ENCODE measurements around the gene DNLZ.
"Not testable (repeated sequence)": the region's sequence is repeated elsewhere in the genome, so short reads cannot be mapped to it uniquely, and the experiment has no call there.

Gene DNLZ

DNA sequence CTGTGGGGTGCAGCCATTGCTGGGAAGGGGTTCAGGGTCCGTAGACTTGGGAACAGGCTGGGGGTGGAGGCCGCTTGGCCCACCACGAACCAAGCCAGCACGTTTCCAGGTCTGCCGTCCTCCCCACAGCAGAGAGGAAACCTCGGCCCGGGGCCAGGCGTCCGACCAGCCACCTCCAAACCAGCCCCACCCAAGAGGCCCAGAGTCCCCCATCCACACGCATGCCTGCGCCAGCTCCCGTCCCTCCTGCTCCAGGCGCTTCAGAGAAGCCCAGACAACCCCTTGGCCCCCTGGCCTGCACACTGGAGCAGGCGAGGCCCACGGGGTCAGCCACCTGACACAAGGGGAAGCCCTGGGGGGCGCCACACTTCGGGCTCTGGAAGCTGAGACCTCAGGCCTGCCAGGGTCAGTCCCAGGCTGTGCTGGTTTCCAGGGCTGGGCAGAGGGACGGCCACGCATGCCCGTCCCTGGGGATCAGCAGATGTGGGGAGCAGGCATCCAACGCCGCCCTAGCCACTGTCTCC lies 6.3 kb downstream of the DNLZ start:
- Histone ChIP-seq H3K9ac (ENCODE audit: insufficient read length, low read depth) (no peak overlapping the region), H3K36me3 (ENCODE audit: insufficient read depth, insufficient read length, low read length) (peaks cover 61% of the 10 kb centered on the region)
- DNase-seq (ENCODE audit: low read depth, low spot score), result no peak

DNA sequence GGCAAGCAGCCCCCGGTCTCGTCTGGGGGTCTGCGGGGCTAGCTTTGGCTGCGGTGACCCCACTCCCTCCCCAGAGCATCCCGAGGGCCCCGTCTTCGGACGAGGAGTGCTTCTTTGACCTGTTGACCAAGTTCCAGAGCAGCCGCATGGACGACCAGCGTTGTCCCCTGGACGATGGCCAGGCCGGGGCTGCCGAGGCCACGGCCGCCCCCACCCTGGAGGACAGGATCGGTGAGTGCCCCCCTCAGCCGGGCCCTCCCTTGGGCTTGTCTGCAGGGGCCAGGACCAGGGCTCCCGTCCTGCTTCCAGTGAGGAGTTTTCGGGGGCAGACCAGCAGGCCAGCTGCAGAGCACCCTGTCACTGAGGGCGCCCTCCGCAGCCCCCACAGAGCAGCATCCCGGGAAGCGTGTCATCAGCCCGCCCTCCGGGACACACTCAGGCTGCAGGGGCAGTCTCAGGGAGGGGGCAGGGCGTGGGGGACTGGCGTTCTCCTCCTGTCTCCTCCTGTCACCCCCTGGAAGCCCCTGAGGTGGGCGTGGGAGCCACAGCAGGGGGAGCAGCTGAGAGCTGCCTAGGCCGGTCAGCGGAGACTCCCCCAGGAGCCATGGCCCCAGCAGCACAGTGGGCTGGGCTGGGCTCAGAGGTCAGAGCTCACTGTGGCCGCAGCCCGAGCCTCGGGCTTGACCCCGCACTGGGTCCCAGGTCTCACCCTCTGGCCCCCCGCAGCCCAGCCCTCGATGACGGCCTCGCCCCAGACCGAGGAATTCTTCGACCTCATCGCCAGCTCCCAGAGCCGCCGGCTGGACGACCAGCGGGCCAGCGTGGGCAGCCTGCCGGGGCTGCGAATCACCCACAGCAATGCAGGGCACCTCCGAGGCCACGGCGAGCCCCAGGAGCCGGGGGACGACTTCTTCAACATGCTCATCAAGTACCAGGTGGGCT lies 7.7 kb downstream of the DNLZ start:
- Histone ChIP-seq H3K4me3 (ENCODE audit: insufficient read length, low read depth) (no peak overlapping the region), H3K9me3 (ENCODE audit: insufficient read depth, low read length) (no peaks in the 10 kb centered on the region), H3K4me1 (ENCODE audit: insufficient read depth, insufficient read length) (peaks cover 13% of the 10 kb centered on the region), H3K9ac (ENCODE audit: insufficient read length, low read depth) (peak overlapping the region; percentile 50), H3K27me3 (ENCODE audit: insufficient read depth, insufficient read length) (no peaks in the 10 kb centered on the region), H3K36me3 (ENCODE audit: insufficient read depth, insufficient read length, low read length) (peaks cover 49% of the 10 kb centered on the region)
- no peak for DNase-seq (ENCODE audit: low read depth, low spot score)
- TF ChIP-seq SUZ12 (IDR thresholded peaks at IDR 0.05; ENCODE audit: extremely low read depth, insufficient read depth, insufficient read length), result no peak
- no peak for TF ChIP-seq YY1 (IDR thresholded peaks at IDR 0.05; ENCODE audit: insufficient read depth, insufficient read length)
- no peak for TF ChIP-seq ZNF274 (IDR thresholded peaks at IDR 0.05; ENCODE audit: low read depth, low read length)

More for the DNA sequence above, 6.3 kb downstream of the DNLZ start:
- peaks cover 16% of the 10 kb centered on the region for H3K4me1 ChIP-seq (ENCODE audit: insufficient read depth, insufficient read length)
- H3K27me3 ChIP-seq (ENCODE audit: insufficient read depth, insufficient read length), result no peaks in the 10 kb centered on the region
- H3K4me3 ChIP-seq (ENCODE audit: insufficient read length, low read depth), result no peak overlapping the region
- H3K9me3 ChIP-seq (ENCODE audit: insufficient read depth, low read length), result no peaks in the 10 kb centered on the region
- TF ChIP-seq YY1 (IDR thresholded peaks at IDR 0.05; ENCODE audit: insufficient read depth, insufficient read length), result no peak
- no peak for TF ChIP-seq ZNF274 (IDR thresholded peaks at IDR 0.05; ENCODE audit: low read depth, low read length)
- no peak for TF ChIP-seq SUZ12 (IDR thresholded peaks at IDR 0.05; ENCODE audit: extremely low read depth, insufficient read depth, insufficient read length)

DNA sequence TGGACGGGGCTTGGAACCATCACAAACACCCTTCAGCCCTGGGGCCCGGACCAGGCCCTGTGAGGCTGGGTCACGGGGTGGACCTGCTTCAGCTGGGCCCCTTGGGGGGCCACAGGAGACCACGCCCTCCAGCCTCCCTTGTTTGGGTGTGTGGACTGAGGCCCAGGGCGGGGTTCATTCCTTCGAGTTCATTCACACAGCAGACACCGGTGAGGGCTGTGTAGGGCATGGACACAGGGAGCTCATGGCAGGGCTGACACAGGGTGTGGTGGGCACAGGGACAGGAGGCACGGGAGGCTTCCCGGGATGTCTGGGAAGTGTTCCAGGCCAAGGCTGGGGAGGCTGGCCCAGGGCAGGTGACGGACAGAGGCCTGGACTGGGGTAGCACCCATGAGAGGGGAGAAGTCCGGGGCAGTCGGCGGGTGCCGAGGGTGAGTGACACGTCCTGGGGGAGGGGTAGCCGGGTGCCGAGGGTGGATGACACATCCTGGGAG lies 8.9 kb downstream of the DNLZ start:
- Histone ChIP-seq H3K4me1 (ENCODE audit: insufficient read depth, insufficient read length) (peaks cover 13% of the 10 kb centered on the region), H3K9me3 (ENCODE audit: insufficient read depth, low read length) (no peaks in the 10 kb centered on the region; the same call in 1 of the 2 replicates), H3K27me3 (ENCODE audit: insufficient read depth, insufficient read length) (no peaks in the 10 kb centered on the region), H3K36me3 (ENCODE audit: insufficient read depth, insufficient read length, low read length) (peaks cover 45% of the 10 kb centered on the region), H3K9ac (ENCODE audit: insufficient read length, low read depth) (peak overlapping the region; percentile 26), H3K4me3 (ENCODE audit: insufficient read length, low read depth) (no peak overlapping the region)
- no peak for DNase-seq (ENCODE audit: low read depth, low spot score)
- no peak for TF ChIP-seq YY1 (IDR thresholded peaks at IDR 0.05; ENCODE audit: insufficient read depth, insufficient read length)

DNA sequence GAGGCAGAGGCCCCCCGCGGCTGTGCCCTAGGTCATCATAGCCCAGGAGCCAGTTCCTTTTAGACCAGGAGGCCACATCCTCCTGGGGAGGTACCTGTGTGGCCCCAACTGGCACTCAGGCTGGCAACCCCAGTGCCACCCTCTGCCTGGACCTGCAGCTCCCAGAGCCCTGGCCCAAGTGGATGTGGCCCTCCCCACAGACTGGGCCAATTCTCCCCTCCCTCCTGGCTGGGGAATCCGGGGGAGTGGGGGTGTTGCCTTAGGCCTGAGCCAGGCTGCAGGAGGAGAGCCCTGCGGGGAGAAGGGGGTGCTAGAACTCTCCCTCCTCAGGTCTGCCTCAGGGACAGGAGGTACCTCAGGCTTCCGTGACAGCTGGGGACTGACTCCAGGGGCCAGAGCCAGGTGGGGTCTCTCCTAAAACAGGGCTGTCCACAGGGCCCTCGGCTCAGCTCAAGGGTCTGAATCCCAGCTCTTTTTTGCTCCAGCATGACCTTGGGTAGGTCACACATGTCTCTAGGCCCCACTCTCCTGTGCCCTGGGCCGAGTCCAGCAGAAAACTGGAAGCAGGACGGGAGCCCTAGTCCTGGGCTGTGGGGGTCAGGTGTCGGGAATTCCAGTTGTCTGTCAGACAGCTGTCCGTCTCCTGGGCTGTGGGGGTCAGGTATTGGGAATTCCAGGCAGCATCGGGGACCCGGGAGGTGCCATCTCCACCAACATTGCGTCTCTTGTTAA lies 9.6 kb downstream of the DNLZ start:
- H3K27me3 ChIP-seq (ENCODE audit: insufficient read depth, insufficient read length), result no peaks in the 10 kb centered on the region
- H3K9me3 ChIP-seq (ENCODE audit: insufficient read depth, low read length), result no peaks in the 10 kb centered on the region; the same call in 1 of the 2 replicates
- no peak overlapping the region for H3K4me3 ChIP-seq (ENCODE audit: insufficient read length, low read depth)
- TF ChIP-seq SUZ12 (IDR thresholded peaks at IDR 0.05; ENCODE audit: extremely low read depth, insufficient read depth, insufficient read length), result no peak
- no peak for TF ChIP-seq ZNF274 (IDR thresholded peaks at IDR 0.05; ENCODE audit: low read depth, low read length)
- no peak for TF ChIP-seq YY1 (IDR thresholded peaks at IDR 0.05; ENCODE audit: insufficient read depth, insufficient read length)
- DNase-seq (ENCODE audit: low read depth, low spot score), result no peak
- peaks cover 43% of the 10 kb centered on the region for H3K36me3 ChIP-seq (ENCODE audit: insufficient read depth, insufficient read length, low read length)
- H3K9ac ChIP-seq (ENCODE audit: insufficient read length, low read depth), result no peak overlapping the region
- H3K4me1 ChIP-seq (ENCODE audit: insufficient read depth, insufficient read length), result peaks cover 13% of the 10 kb centered on the region

DNA sequence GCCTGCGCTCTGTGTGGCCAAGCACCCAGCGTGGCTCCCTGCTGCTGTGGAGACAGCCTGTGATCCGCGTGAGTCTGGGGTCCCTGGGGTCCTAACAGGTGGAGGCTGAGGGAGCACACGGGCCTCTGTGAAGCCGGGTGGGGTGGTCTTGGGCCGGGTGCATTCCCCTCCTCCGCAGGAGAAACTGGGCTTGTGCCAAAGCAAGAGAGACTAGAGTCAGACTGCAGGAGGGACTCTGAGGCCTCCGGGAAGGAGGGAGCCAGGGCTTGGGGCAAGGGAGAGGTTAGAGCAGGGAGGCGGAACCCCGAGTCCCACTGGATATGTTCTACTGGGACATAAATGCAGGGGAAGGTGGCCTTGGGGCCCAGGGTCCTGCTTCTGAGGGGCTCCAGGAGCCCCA lies 10.5 kb downstream of the DNLZ start:
- H3K27me3 ChIP-seq (ENCODE audit: insufficient read depth, insufficient read length), result no peaks in the 10 kb centered on the region
- H3K4me1 ChIP-seq (ENCODE audit: insufficient read depth, insufficient read length), result peaks cover 14% of the 10 kb centered on the region
- DNase-seq (ENCODE audit: low read depth, low spot score), result no peak
- no peak overlapping the region for H3K4me3 ChIP-seq (ENCODE audit: insufficient read length, low read depth)
- H3K36me3 ChIP-seq (ENCODE audit: insufficient read depth, insufficient read length, low read length), result peaks cover 39% of the 10 kb centered on the region
- no peak for TF ChIP-seq SUZ12 (IDR thresholded peaks at IDR 0.05; ENCODE audit: extremely low read depth, insufficient read depth, insufficient read length)
- no peak for TF ChIP-seq YY1 (IDR thresholded peaks at IDR 0.05; ENCODE audit: insufficient read depth, insufficient read length)
- no peak for TF ChIP-seq ZNF274 (IDR thresholded peaks at IDR 0.05; ENCODE audit: low read depth, low read length)
- no peaks in the 10 kb centered on the region; the same call in 1 of the 2 replicates for H3K9me3 ChIP-seq (ENCODE audit: insufficient read depth, low read length)
- no peak overlapping the region for H3K9ac ChIP-seq (ENCODE audit: insufficient read length, low read depth)

DNA sequence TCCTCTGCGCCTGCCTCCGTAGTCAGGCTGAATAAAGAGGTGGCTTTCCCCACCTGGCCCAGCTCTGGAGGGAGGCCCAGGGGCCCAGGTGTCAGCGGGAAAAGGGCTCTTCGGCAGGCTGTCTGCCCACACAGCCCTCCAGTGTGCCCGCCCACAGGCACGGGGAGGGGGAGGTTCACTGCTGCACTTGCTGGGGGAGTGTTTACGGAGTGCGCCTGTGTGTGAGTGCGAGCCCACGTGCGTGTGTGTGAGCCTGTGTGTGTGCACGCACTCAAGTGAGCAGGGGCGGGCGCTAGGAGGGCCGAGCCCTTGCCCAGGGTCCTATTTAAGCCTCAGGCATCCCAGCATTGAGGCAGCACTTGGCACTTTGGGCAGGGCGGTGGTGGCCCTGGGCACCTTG lies 10.9 kb downstream of the DNLZ start:
- Histone ChIP-seq H3K4me3 (ENCODE audit: insufficient read length, low read depth) (no peak overlapping the region), H3K9me3 (ENCODE audit: insufficient read depth, low read length) (no peaks in the 10 kb centered on the region; the same call in 1 of the 2 replicates), H3K9ac (ENCODE audit: insufficient read length, low read depth) (peak overlapping the region; percentile 42), H3K36me3 (ENCODE audit: insufficient read depth, insufficient read length, low read length) (peaks cover 34% of the 10 kb centered on the region), H3K27me3 (ENCODE audit: insufficient read depth, insufficient read length) (no peaks in the 10 kb centered on the region), H3K4me1 (ENCODE audit: insufficient read depth, insufficient read length) (peaks cover 18% of the 10 kb centered on the region)
- TF ChIP-seq YY1 (IDR thresholded peaks at IDR 0.05; ENCODE audit: insufficient read depth, insufficient read length), result no peak
- no peak for TF ChIP-seq SUZ12 (IDR thresholded peaks at IDR 0.05; ENCODE audit: extremely low read depth, insufficient read depth, insufficient read length)
- no peak for TF ChIP-seq ZNF274 (IDR thresholded peaks at IDR 0.05; ENCODE audit: low read depth, low read length)
- no peak for DNase-seq (ENCODE audit: low read depth, low spot score)

DNA sequence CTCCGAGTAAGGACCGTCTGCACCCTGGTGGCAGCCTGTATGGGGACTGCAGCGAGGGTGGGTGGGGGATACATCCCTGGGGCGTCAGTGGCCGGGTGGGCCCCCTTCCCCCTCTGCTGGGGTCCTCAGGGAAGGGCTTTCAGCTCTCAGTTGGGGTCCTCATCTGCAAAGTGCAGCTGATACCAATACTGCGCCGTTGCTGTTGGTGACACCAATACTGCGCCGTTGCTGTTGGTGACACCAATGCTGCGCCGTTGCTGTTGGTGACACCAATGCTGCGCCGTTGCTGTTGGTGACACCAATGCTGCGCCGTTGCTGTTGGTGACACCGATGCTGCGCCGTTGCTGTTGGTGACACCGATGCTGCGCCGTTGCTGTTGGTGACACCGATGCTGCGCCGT lies 11.7 kb downstream of the DNLZ start:
- H3K9ac ChIP-seq (ENCODE audit: insufficient read length, low read depth); H3K27me3 ChIP-seq (ENCODE audit: insufficient read depth, insufficient read length); H3K4me3 ChIP-seq (ENCODE audit: insufficient read length, low read depth); DNase-seq (ENCODE audit: low read depth, low spot score); H3K9me3 ChIP-seq (ENCODE audit: insufficient read depth, low read length): not testable (repeated sequence)
- Histone ChIP-seq H3K4me1 (ENCODE audit: insufficient read depth, insufficient read length) (peaks cover 19% of the 10 kb centered on the region), H3K36me3 (ENCODE audit: insufficient read depth, insufficient read length, low read length) (peaks cover 26% of the 10 kb centered on the region)
